Superior temporal gyrus (tissue), 1 donor: ENCODE measurements around the gene EXD3.
A peak's percentile ranks its signal among the peaks of the same experiment; 100 is the strongest.
"Not testable (repeated sequence)": the region's sequence is repeated elsewhere in the genome, so short reads cannot be mapped to it uniquely, and the experiment has no call there.

Source experiments
- DNase-seq: peaks from one replicate; pipeline ENCODE4 v3.0.0-alpha.2; 2016; ENCODE audit errors: extremely low spot score

Gene EXD3

GRCh38 chr9:137339908-137340462 is 83.0 kb downstream of the EXD3 start:
- not testable (repeated sequence) for DNase-seq

GRCh38 chr9:137339045-137339907 is 83.7 kb downstream of the EXD3 start:
- DNase-seq = no peak

- no peak for DNase-seq
These were observed 86.2 kb downstream of the EXD3 start for GRCh38 chr9:137336735-137337134.

- no peak for DNase-seq
These were observed 89.8 kb downstream of the EXD3 start for GRCh38 chr9:137333016-137333671.

- no peak for DNase-seq
These were observed 91.0 kb downstream of the EXD3 start for GRCh38 chr9:137331929-137332328.

- DNase-seq = no peak
These were observed 92.3 kb downstream of the EXD3 start for GRCh38 chr9:137330689-137331088.

GRCh38 chr9:137329590-137329989 is 93.4 kb downstream of the EXD3 start:
- not testable (repeated sequence) for DNase-seq

GRCh38 chr9:137327641-137328550 is 95.1 kb downstream of the EXD3 start:
- peak; percentile 23 for DNase-seq

GRCh38 chr9:137326445-137327065 is 96.4 kb downstream of the EXD3 start:
- no peak for DNase-seq

- DNase-seq = no peak
These were observed 97.2 kb downstream of the EXD3 start for GRCh38 chr9:137325799-137326198.

- no peak for DNase-seq
These were observed 97.8 kb downstream of the EXD3 start for GRCh38 chr9:137325124-137325523.

- no peak for DNase-seq
These were observed 99.2 kb downstream of the EXD3 start for GRCh38 chr9:137323531-137324331.

- DNase-seq = no peak
These were observed 101.1 kb downstream of the EXD3 start for GRCh38 chr9:137321726-137322361.

GRCh38 chr9:137320555-137321384 is 102.2 kb downstream of the EXD3 start:
- DNase-seq = no peak

- no peak for DNase-seq
These were observed 103.0 kb downstream of the EXD3 start for GRCh38 chr9:137319739-137320551.

- DNase-seq = peak; percentile 19
These were observed 103.8 kb downstream of the EXD3 start for GRCh38 chr9:137319011-137319738.

GRCh38 chr9:137318602-137319001 is 104.4 kb downstream of the EXD3 start:
- no peak for DNase-seq
